Ecto neural progenitor cell (in vitro differentiated cells): Measurements from ENCODE around the gene NDST3.
"Not testable (repeated sequence)": the region's sequence is repeated elsewhere in the genome, so short reads cannot be mapped to it uniquely, and the experiment has no call there.

ENCODE experiments used
- DNase-seq: peaks from one replicate; pipeline ENCODE4 v3.0.0-alpha.2; 2018; ENCODE audit warnings: low spot score

The NDST3 gene

DNA sequence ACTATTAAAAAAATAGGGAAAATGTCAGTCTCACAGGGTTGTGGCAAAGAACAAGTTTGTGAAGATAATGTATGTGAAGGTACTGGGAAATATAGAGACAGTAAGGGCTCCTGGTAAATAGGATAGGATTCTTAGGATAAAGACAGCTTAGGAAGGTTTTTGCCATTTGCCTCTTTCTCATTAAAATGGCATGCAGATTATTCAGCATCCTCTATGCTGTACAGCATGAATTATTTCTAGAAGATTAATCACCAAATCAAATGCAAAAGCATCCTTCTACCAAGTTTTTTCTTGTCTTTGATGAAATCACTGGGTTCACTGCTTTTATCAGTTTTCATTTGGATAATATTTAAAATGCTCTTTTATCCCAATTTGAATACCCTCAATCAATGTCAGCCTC, 142.8 kb downstream of the NDST3 start:
- DNase-seq = no peak

DNA sequence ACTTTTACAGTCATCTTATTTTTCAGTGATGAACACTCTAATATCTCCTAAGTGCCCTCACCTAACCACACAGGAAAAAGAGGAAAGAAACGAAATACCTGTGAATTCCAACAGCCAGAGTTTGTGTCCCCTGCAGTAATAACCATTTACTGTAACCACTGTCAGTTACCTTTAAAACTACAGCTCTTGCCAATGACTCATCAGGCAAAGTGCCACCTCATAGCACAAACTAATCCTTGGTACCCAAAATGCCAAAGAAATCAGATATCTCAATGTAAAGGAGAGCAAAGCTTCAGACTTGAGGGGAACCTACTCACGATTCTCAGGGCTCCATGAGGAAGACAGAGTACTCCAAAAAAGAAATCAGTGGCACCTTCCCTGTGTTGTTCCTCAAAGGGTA, 146.5 kb downstream of the NDST3 start:
- no peak for DNase-seq

DNA sequence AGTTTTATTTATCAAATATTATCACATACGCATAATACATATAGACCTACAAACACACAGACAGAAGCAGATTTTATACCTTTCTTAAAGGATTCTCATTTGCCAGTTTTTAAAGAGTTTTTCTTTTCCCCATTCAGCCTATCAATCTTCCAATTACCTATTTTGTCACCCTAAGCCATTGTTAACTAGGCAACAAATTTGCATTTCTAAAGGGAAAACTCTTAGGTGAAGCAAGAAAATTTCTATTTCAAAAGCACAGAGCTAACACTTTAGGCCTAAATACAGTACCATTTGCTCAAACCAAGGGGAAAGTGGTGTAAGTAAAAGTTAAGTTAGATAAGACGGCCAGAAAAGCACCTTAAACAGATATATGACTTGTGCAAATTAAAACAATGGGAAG, 156.6 kb downstream of the NDST3 start:
- no peak for DNase-seq

DNA sequence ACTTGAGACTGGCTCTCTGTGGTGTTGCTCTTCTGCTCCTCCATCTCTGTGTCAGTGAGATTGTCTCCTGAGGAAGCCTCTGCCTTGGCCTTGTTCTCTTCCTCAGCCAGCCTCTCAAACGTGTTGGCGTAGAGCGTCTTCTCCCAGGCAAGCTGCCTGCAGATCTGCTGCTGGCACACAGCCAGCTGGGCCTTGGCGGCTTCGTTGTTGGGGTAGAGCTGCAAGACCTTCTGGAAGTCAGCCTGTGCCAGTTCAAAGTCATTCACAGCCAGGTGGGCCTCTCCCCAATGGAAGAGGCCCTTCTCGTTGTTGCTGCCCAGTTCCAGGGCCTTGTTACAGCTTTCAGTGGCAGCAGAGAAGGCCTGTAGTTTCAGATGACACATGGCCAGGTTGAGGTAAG, 159.1 kb downstream of the NDST3 start:
- no peak for DNase-seq

DNA sequence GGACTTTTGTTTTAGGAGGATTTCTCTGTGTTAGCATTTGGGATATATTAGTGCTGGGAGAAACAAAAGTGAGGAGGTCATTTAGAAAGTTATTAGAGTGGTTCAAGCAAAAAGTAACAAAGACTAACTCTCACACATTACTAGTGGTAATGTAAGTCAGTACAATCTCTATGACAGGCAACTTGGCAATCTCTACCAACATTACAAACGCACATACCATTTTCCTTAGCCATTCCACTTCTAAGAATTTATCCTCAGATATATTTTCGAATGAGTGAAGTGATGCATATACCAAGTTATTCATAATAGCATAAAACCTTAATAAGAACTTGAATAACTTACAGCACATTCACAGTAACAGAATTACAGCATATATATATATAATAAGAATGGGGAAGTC, 172.3 kb downstream of the NDST3 start:
- no peak for DNase-seq

DNA sequence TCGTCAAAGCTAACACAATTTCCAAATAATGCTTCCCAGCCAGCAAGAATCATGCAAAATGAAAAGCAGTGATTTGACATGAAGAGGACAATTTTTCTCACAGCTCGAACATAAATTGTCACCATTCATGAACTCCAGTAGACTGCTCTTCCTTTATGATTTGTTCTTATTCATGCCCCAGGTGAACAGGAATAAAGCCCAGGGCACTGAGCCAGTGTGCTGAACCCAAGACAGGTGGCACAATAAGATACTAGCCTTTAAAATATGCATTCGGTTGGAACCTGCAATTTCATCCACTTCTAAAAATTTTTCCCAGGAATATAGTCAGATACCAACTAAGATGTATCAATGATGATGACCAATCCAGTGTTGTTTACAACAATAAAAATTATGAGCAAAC, 178.8 kb downstream of the NDST3 start:
- no peak for DNase-seq

DNA sequence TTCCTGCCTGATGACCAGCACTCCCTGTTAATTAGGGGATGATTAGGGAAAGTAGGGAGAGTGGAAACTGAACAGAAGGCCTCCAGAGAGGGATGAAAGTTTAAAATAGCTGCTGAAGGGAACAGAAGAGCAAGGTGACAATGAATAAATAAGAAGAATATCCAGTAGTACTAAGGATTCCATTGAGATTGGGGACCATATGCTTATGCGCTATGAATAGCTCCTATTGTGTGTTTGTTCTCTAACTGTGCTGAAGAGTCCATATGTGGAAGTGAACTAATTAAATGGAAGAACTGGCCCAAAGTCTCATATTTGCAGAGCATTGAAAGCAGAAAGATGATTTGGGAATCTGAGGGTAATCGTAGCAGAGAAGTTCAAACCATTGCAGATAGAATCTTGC, 181.5 kb downstream of the NDST3 start:
- DNase-seq = no peak

DNA sequence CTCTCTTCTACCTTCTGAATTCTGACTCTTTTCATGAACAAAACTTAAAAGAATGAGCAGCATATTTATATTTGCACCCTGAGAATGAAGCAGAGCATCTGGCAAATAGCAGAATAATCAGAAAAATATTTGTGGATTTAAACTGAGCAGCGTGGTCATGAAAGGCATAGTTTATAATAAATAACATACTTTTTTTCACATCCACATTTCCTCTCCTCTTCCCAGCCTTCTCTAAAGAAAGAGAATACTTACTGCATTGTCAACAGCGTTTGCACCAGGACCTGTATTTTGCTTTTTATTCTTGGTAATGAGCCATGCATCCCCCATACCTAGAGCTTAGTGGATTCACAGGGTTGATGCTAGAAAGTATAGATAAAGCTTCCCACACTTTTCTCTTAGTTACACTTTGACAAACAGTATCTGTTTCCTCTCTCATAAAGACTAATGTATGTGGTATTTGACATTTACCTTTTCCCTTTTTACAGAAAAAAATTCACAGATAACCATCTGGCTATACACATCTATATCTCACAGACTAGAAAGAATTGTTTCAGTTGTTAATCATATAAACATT, 187.0 kb downstream of the NDST3 start:
- DNase-seq = no peak

DNA sequence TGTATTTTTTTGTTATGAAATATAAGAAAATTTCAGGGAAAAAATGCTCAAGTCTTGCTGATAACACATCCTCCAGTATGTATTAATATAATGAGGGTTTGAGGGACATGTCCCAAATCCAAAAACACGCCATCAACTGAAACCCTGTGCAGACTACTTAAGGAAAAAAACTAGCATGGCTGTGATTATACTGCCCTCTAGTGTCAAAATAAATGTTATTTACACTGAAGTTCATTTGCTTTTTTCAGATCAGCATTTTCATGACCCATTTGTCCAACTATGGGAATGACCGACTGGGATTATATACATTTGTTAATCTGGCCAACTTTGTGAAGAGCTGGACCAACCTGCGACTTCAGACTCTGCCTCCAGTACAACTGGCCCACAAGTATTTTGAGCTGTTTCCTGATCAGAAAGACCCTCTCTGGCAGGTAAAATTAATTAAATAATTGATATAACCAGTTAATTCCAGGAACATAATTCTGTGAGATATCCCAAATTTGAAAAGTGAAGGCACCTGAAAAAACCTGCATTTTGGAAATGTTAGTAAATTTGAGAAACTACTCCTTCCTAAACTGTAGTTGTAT, 190.1 kb downstream of the NDST3 start:
- DNase-seq = no peak

DNA sequence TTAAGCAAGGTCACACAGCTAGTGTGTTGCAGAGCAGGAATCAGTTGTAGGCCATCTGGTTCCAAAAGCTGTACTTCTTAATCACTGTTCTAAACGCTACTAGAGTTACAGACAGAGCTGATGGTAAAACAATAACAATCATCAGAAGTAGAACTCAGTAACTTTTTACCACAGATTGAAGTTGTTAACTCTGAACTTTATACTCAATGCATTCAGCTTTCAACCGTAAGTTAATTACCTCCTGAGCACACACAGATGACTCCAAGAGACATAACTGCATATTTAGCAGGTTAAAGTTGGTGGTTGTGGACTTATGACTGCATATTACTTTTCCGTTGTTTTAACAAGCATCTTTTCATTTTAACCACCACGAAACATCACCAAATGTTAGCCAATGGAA, 191.2 kb downstream of the NDST3 start:
- DNase-seq = no peak

DNA sequence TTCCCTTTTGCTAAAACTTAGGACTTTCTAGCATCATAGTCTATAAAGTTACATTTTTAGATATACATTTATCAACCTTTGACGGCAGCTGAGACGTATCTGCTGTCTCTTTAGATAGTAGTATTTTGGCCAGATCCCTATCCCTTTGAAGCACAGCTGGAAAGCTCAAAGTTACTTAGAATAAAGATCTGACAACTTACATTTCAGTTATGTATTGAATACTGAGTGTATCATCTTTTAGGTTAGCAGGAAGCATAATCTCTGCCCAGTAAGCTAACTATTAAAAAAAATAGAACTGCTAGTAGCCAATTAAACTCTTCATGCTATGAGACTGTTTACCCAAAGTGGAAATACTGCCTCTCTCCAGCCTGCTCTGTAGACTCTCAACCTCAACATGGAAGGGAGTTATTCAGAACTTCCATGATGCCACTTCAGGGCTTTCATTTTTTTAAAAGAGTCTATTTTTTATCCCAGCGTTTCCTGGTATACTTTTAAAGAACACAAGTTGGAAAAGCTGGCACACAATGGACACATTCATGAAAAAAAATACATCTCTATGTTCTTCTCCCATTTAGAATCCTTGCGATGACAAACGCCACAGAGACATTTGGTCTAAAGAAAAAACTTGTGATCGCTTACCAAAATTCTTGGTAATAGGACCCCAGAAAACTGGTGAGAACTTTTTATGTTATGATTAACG, 192.2 kb downstream of the NDST3 start:
- no peak for DNase-seq

DNA sequence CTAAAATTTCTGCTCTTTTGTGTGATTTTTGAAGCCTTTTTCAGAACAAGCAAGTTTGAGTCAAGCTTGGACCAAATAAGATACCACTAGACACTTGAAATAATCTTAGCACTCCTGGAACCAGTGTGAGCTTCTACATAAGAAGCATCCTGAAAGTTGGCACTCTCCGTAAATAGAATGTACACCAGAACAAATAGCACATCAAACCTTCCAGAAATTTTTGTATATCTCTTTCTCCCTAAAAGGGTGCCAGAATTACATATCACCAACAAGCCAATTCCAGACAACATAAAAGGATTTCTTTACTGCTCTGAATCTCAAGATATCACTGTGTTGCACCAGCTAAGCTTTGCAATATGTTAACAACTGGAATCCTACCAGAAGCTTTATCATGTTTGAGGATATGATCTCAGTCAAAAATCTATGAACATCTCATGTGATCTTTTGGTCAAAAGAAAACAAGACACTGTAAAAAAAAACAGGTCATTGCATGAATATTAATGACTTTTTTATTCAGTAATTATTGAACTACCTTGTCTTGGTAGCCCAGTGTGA, 201.4 kb downstream of the NDST3 start:
- DNase-seq = no peak

DNA sequence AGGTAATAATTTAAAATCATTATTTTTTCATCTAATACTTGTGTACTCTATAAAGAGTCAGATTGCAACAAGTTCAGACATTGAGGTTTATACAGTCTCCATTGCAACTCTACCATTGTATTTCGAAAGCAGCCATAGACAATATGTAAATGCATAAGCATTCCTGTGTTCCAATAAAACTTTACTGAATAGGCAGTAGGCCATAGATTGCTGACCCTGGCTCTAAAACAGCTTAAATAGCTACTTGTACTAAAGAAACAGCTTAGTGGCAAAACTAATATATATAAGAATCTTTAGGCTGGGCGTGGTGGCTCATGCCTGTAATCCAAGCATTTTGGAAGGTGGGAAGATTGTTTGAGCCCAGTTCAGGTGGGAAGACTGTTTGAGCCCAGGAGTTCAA, 203.2 kb downstream of the NDST3 start:
- DNase-seq = no peak

DNA sequence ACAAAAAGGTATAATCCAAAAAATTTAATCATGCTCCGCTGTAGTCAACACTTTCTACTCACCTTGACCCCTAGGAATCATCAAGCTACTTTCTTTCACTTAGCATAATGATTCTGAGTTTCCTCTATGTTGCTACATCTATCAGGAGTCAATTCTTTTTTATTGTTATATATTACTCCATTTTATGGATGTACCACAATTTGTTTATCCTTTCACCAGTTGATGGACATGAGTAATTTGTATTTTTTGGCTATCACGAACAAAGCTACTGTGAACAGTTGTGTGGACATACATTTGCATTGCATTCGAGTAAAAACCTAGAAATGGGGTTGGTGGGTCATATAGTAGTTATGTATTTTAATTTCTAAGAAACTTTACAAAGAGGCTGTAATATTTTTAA, 215.6 kb downstream of the NDST3 start:
- DNase-seq = no peak

DNA sequence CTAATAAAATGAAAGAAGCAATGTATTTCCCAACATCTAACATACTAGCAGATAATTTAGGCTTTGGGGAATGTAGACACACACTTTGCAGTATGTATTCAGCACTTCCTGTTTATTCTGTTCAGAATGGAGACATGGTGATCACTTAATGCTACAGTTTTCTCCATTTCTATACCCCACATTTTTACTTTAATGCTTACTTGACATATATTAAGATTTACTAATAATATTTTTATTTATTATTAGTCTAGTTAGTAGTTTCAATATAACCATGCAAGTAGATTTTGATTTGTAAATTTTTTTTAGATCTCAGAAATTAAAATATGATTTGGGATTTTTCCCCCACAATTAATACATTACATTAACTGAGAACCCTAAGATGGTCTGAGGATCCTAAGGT, 220.1 kb downstream of the NDST3 start:
- DNase-seq = no peak

DNA sequence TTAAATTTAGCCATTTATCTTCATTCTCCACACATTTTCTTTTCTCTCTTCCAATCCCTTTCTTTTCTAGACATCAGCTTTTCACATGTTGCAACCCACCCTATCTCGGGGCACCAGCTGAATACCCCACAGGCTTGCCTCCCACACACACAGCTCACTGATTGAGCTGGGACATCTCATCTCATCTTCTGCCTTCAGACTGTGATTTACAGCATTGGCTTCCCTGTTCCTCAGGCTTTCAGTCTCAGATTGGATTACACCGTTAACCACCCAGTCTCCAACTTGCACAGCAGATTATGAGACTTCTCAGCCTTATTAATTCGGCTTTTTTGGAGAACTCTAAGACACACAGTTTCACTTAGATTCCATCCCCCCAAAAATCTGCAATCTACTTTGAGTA, 224.8 kb downstream of the NDST3 start:
- DNase-seq = no peak

DNA sequence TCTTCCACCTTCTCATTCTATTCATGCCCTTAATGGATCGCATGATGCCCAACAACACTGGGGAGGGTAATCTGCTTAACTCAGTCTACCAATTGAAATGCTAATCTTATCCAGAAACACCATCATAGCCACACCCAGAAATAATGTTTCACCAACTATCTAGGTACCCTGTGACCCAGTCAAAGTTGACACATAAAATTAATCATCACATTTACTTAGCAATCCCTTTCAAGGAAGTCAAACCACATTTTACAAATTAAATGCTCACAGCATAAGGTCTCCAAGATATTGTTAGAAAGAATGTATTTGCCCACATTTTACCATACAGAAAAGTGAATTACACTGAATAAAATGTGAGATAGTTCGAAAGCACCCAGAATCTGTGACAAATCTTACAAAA, 226.0 kb downstream of the NDST3 start:
- DNase-seq = no peak

DNA sequence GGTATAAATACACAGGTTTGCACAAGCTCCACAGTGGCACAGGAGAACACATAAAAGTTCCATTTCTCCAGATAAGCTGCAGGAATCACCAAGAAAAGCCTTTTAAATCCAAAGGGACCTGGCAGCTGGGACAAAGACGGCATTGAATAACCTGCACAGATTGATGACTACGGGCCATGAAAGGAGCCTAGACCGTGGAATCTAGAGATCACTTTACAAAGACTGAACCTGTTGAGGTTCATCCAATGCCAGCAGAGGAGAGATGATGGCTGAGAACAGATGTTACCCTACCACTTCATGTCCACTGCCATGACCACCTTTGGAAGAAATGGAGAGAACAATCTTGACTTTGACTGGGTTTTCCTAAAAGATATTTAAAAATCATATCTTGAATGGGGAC, 229.8 kb downstream of the NDST3 start:
- no peak for DNase-seq

DNA sequence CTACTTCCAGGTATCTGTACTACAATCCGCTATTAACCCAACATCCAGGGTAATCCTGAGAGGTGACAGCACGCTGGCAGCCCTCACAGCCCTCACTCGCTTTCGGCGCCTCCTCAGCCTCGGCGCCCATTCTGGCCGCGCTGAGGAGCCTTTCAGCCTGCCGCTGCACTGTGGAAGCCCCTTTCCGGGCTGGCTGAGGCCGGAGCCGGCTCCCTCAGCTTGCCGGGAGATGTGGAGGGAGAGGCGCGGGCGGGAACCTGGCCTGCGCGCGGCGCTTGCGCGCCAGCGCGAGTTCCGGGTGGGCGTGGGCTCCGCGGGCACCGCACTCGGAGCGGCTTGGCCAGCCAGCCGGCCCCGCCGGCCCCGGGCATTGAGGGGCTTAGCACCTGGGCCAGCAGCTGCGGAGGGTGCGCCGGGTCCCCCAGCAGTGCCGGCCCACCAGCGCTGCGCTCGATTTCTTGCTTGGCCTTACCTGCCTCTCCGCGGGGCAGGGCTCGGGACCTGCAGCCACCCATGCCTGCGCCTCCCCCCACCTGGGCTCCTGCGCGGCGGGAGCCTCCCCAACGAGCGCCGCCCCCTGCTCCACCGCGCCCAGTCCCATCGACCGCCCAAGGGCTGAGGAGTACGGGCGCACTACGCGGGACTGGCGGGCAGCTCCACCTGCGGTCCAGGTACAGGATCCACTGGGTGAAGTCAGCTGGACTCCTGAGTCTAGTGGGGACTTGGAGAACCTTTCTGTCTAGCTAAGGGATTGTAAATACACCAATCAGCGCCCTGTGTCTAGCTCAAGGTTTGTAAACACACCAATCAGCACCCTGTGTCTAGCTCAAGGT, 231.2 kb downstream of the NDST3 start:
- DNase-seq = no peak

DNA sequence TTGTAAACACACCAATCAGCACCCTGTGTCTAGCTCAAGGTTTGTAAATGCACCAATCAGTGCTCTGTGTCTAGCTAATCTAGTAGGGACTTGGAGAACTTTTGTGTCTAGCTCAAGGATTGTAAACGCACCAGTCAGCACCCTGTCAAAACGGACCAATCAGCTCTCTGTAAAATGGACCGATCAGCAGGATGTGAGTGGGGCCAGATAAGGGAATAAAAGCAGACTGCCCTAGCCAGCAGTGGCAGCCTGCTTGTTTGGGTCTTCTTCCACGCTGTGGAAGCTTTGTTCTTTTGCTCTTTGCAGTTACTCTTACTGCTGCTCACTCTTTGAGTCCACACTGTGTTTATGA, 231.8 kb downstream of the NDST3 start:
- DNase-seq = not testable (repeated sequence)

DNA sequence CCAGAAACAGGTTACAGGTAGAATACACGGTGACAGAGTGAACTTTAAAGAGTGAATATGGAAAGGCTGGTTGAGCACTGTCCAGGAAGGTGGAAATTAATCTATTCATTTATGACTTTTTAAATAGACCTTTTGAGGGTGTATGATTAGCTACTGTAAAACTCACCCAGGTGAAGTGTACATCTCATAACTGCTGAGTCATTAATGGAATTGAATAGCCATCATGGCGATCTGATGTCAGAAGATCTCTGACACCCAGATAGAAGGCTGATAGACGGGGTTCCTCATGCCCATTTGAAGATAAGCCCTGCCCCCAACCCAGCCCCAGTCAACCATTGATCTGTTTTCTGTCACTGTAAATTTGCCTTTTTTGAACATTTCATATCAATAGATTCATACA, 234.5 kb downstream of the NDST3 start:
- no peak for DNase-seq

DNA sequence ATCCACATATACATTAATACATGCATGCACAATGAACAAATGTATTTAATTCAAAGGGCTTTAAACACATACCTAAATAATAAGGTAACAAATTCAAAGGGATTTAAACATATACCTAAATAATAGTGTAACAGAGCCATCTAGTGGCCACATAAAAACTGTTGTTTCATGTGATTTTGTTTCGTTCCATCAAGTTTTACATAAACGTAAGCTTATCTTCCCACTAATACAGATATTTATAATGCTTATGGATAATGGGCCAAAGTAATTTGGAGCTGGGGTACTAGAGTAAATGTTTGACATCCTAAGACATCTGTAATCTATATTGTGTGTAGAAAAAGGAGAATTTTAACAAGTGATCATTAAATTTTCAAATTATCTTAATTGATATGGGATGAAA, 236.2 kb downstream of the NDST3 start:
- no peak for DNase-seq

DNA sequence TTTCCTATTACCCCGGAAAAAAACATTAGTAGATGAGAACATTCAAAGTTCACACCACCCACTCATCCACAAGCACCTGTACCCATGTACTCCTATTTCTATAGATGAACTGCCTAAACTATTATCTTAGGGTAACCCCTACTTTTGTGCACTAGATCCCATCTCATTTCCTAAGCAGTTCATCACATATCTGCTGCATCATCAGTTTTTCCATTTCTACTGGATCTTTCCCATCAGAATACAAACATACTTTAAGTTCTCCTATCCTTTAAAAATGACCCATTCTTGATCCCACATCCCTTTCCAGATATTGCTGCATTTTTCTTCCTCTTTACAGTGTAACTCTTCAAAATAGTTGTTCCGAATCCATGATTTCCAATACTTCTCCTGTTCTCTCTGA, 237.5 kb downstream of the NDST3 start:
- no peak for DNase-seq
